Measurements from ENCODE around the gene RABGAP1L.

DNA sequence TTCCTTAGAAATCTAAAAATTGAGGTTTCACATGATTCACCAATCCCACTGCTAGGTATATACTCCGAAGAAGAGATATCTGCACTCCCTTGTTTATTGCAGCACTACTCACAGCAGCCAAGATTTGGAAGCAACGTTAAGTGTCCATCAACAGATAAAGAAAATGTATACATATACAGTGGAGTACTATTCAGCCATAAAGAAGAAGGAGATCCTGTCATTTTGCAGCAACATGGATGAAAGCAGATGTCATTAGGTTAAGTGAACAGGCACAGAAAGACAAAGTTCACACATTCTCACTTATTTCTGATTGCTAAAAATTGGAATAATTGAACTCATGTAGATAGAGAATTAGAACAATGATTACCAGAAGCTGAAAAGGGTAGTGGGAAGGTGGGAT is 56.4 kb downstream of the RABGAP1L start:
- TF ChIP-seq, protein P1, sequence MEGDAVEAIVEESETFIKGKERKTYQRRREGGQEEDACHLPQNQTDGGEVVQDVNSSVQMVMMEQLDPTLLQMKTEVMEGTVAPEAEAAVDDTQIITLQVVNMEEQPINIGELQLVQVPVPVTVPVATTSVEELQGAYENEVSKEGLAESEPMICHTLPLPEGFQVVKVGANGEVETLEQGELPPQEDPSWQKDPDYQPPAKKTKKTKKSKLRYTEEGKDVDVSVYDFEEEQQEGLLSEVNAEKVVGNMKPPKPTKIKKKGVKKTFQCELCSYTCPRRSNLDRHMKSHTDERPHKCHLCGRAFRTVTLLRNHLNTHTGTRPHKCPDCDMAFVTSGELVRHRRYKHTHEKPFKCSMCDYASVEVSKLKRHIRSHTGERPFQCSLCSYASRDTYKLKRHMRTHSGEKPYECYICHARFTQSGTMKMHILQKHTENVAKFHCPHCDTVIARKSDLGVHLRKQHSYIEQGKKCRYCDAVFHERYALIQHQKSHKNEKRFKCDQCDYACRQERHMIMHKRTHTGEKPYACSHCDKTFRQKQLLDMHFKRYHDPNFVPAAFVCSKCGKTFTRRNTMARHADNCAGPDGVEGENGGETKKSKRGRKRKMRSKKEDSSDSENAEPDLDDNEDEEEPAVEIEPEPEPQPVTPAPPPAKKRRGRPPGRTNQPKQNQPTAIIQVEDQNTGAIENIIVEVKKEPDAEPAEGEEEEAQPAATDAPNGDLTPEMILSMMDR (IDR thresholded peaks at IDR 0.05) = no peak
- no peak for TF ChIP-seq POLR2A (IDR thresholded peaks at IDR 0.05)

All from lower leg skin (tissue), 3 donors.